GM20431 (cell line): ENCODE measurements around the gene VAPA.

ENCODE experiments used
- in situ Hi-C: fragments of 300-500 bp; cut with MseI, MboI; formaldehyde crosslinking; loops from one replicate; pipeline ENCODE4 v1.15.0; 2020; ENCODE audit warnings: low sequenced_read_pairs; ENCODE audit not compliant: unreplicated experiment

VAPA gene

GRCh38 chr18:9931146-9931545 is 17.3 kb downstream of the VAPA start:
- in situ Hi-C loops = no loop called here

GRCh38 chr18:9931678-9932077 is 17.9 kb downstream of the VAPA start:
- in situ Hi-C loops = no loop called here

- in situ Hi-C loops = no loop called here
Measured at GRCh38 chr18:9933865-9934264, 20.0 kb downstream of the VAPA start.

GRCh38 chr18:9934274-9934673 is 20.5 kb downstream of the VAPA start:
- in situ Hi-C loops = no loop called here

GRCh38 chr18:9941103-9941502 is 27.3 kb downstream of the VAPA start:
- in situ Hi-C loops = no loop called here

GRCh38 chr18:9941660-9942059 is 27.8 kb downstream of the VAPA start:
- in situ Hi-C loops = no loop called here

- in situ Hi-C loops = no loop called here
Measured at GRCh38 chr18:9943311-9943710, 29.5 kb downstream of the VAPA start.

- in situ Hi-C loops = no loop called here
Measured at GRCh38 chr18:9944805-9945204, 31.0 kb downstream of the VAPA start.

GRCh38 chr18:9946831-9947230 is 33.0 kb downstream of the VAPA start:
- in situ Hi-C loops = no loop called here

GRCh38 chr18:9947248-9947647 is 33.4 kb downstream of the VAPA start:
- in situ Hi-C loops = no loop called here

GRCh38 chr18:9949315-9949714 is 35.5 kb downstream of the VAPA start:
- in situ Hi-C loops = no loop called here

- in situ Hi-C loops = no loop called here
Measured at GRCh38 chr18:9949861-9950260, 36.0 kb downstream of the VAPA start.

GRCh38 chr18:9950289-9951016 is 36.6 kb downstream of the VAPA start:
- in situ Hi-C loops = no loop called here

- in situ Hi-C loops = no loop called here
Measured at GRCh38 chr18:9951022-9951859, 37.4 kb downstream of the VAPA start.

GRCh38 chr18:9952633-9953416 is 39.0 kb downstream of the VAPA start:
- in situ Hi-C loops = no loop called here

- in situ Hi-C loops = no loop called here
Measured at GRCh38 chr18:9958861-9959399, 45.1 kb downstream of the VAPA start.

- in situ Hi-C loops = no loop called here
Measured at GRCh38 chr18:9959564-9959963, 45.7 kb downstream of the VAPA start.

- in situ Hi-C loops = no loop called here
Measured at GRCh38 chr18:9960258-9960904, 46.6 kb downstream of the VAPA start.

GRCh38 chr18:9961041-9961440 is 47.2 kb downstream of the VAPA start:
- in situ Hi-C loops = no loop called here
